Parathyroid adenoma (tissue), 2 donors: ENCODE results near the gene EIF1.

Experiments used
- H2AFZ ChIP-seq: fragments of 300-600 bp; sonication (generic); one replicate; pipeline ENCODE4 v1.7.0; 2017; ENCODE audit warnings: antibody characterized with exemption, mild to moderate bottlenecking
- H3K27ac ChIP-seq: fragments of 300-600 bp; sonication (generic); one replicate; pipeline ENCODE4 v1.7.0; 2017
- H3K27me3 ChIP-seq: fragments of 300-600 bp; sonication (generic); one replicate; pipeline ENCODE4 v1.7.0; 2017; ENCODE audit warnings: low read length; ENCODE audit not compliant: control insufficient read depth, insufficient read depth
- H3K36me3 ChIP-seq: fragments of 300-600 bp; sonication (generic); one replicate; pipeline ENCODE4 v1.7.0; 2017; ENCODE audit warnings: low read length; ENCODE audit not compliant: control insufficient read depth, insufficient read depth
- H3K4me1 ChIP-seq: fragments of 300-600 bp; sonication (generic); one replicate; pipeline ENCODE4 v1.7.0; 2017; ENCODE audit warnings: control low read depth
- H3K4me2 ChIP-seq: fragments of 300-600 bp; sonication (generic); one replicate; pipeline ENCODE4 v1.7.0; 2017; ENCODE audit warnings: low read length
- H3K4me3 ChIP-seq: fragments of 300-600 bp; sonication (generic); one replicate; pipeline ENCODE4 v1.7.0; 2017; ENCODE audit warnings: low read depth, low read length
- H3K79me2 ChIP-seq: fragments of 300-600 bp; sonication (generic); one replicate; pipeline ENCODE4 v1.7.0; 2017; ENCODE audit warnings: control low read depth
- H3K9ac ChIP-seq: fragments of 300-600 bp; sonication (generic); one replicate; pipeline ENCODE4 v1.7.0; 2017; ENCODE audit warnings: mild to moderate bottlenecking
- H3K9me3 ChIP-seq: fragments of 300-600 bp; sonication (generic); one replicate; pipeline ENCODE4 v1.7.0; 2017; ENCODE audit warnings: low read length; ENCODE audit not compliant: control insufficient read depth
- TF ChIP-seq, protein P1 (sequence below): fragments of 300-600 bp; sonication (generic); IDR thresholded peaks from one replicate; pipeline ENCODE4 v1.7.0; 2017; ENCODE audit warnings: antibody characterized with exemption, mild to moderate bottlenecking
- donor health status: primary hyperparathyroidism.

EIF1 gene

DNA sequence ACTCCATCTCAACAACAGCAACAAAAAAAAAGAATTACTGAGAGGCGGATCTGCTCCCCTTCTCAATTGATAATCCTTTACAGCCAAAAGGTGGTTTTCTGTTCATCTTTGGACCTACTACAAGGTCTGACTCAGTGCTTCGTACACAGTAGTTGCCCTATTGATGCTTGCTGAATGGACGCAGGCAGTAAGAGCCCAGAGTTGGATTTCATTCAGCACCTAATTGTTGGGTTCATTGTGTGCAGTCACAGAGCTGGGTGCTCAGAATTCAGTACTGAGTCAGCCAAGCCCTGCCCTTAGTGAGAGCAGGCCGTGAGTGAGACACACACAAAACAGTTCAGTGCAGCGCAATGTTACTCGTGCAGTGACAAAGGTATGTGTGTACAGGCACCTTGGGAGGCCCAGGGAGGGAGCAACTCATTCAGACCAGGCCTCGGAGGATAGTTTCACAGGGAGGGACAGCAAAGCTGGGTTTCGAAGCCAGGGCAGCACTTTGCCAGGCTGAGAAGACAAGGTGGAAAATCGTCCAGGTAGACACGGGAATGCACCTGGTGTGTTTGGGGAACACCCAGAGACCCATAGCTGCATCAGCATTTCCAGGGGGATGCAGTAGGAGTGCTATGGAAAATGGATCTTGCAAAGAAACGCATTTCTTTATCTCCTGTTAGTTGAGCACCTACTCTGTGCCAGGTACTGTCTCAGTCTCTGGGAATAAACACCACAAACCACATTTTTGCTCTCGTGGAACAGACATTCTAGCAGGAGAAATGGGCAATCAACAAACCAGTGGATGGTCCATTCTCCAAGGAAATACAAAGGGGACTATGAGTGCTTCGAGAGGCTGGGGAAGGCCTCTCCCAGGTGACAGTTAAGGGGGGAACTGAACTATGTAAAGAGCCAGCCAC lies 46.2 kb upstream of the EIF1 start:
- Histone ChIP-seq H3K27ac (no peak overlapping the region), H3K9ac (no peak overlapping the region), H3K79me2 (no peaks in the 10 kb centered on the region), H3K4me2 (no peak overlapping the region), H3K4me1 (no peaks in the 10 kb centered on the region), H3K27me3 (no peaks in the 10 kb centered on the region), H3K36me3 (no peaks in the 10 kb centered on the region), H3K4me3 (no peak overlapping the region), H2AFZ (no peak overlapping the region), H3K9me3 (no peaks in the 10 kb centered on the region)
- TF ChIP-seq, protein P1, sequence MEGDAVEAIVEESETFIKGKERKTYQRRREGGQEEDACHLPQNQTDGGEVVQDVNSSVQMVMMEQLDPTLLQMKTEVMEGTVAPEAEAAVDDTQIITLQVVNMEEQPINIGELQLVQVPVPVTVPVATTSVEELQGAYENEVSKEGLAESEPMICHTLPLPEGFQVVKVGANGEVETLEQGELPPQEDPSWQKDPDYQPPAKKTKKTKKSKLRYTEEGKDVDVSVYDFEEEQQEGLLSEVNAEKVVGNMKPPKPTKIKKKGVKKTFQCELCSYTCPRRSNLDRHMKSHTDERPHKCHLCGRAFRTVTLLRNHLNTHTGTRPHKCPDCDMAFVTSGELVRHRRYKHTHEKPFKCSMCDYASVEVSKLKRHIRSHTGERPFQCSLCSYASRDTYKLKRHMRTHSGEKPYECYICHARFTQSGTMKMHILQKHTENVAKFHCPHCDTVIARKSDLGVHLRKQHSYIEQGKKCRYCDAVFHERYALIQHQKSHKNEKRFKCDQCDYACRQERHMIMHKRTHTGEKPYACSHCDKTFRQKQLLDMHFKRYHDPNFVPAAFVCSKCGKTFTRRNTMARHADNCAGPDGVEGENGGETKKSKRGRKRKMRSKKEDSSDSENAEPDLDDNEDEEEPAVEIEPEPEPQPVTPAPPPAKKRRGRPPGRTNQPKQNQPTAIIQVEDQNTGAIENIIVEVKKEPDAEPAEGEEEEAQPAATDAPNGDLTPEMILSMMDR: no peak

DNA sequence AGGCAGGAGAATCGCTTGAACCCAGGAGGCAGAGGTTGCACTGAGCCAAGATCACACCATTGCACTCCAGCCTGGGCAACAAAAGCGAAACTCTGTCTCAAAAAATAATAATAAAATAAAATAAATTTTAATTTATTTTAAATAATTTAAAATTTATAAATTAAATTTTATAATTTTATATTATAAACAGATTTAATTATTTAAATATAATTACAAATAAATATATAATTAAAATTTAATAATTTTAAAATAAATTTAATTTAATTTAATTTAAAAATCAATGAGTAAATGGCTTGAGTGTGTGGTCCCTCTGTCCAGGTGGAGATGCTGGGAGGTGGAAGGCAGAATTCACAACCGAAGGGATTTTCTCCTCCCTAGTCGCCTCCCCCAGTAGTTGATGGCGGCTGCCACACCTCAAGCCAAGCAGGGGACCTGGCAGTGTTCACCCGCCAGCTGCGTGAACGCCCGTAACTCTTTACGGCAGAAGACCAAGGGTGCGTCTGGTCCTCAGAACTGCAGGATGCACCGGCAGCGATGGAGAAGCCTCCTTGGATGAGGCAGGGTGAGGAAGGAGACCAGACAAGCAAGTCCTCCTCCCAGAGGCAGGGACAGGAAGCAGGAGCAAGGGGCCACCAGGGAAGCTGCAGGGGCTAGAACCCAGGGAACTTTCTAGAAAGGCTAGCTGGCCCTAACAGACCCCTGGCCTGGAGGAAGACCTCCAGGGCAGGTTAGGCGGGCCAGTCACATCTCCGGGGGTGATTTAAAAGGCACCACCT lies 41.5 kb upstream of the EIF1 start:
- H3K4me1 ChIP-seq: peaks cover 17% of the 10 kb centered on the region
- H3K9ac ChIP-seq: no peak overlapping the region
- no peak overlapping the region for H3K4me3 ChIP-seq
- no peak overlapping the region for H3K27ac ChIP-seq
- H3K79me2 ChIP-seq: no peaks in the 10 kb centered on the region
- H2AFZ ChIP-seq: peak overlapping the region; percentile 97
- TF ChIP-seq, protein P1: no peak
- H3K4me2 ChIP-seq: no peak overlapping the region
- H3K9me3 ChIP-seq: no peaks in the 10 kb centered on the region
- no peaks in the 10 kb centered on the region for H3K27me3 ChIP-seq
- H3K36me3 ChIP-seq: no peaks in the 10 kb centered on the region

DNA sequence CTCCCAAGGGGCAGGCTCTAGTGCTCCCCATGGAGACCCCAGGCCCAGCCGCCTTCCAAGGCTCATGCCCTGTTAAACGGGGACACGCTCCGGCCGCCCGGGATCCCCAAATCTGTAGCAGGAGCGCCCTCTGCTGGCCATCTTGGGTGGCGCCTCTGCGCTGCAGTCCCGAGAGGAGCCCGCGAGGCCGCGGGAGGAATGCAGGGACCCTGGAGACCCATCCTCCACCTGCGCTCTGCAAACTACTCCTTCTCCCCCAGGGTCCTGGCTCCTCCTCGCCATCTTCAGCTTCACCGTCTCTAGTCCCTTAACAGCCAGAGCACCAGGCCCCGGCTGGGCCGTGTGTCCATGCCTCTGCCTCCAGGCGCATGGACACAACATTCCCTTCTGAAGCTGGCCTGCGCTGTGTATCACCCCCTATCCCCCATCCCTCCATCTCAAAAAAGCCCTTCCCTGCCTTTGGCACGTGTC lies 40.7 kb upstream of the EIF1 start:
- no peaks in the 10 kb centered on the region for H3K9me3 ChIP-seq
- H3K4me1 ChIP-seq: peaks cover 23% of the 10 kb centered on the region
- H3K27me3 ChIP-seq: no peaks in the 10 kb centered on the region
- H3K27ac ChIP-seq: peak overlapping the region; percentile 22
- no peaks in the 10 kb centered on the region for H3K36me3 ChIP-seq
- no peaks in the 10 kb centered on the region for H3K79me2 ChIP-seq
- peak overlapping the region; percentile 23 for H3K4me3 ChIP-seq
- H2AFZ ChIP-seq: peak overlapping the region; percentile 97
- H3K4me2 ChIP-seq: peak overlapping the region; percentile 71
- no peak overlapping the region for H3K9ac ChIP-seq
- TF ChIP-seq, protein P1: peak; percentile 99

DNA sequence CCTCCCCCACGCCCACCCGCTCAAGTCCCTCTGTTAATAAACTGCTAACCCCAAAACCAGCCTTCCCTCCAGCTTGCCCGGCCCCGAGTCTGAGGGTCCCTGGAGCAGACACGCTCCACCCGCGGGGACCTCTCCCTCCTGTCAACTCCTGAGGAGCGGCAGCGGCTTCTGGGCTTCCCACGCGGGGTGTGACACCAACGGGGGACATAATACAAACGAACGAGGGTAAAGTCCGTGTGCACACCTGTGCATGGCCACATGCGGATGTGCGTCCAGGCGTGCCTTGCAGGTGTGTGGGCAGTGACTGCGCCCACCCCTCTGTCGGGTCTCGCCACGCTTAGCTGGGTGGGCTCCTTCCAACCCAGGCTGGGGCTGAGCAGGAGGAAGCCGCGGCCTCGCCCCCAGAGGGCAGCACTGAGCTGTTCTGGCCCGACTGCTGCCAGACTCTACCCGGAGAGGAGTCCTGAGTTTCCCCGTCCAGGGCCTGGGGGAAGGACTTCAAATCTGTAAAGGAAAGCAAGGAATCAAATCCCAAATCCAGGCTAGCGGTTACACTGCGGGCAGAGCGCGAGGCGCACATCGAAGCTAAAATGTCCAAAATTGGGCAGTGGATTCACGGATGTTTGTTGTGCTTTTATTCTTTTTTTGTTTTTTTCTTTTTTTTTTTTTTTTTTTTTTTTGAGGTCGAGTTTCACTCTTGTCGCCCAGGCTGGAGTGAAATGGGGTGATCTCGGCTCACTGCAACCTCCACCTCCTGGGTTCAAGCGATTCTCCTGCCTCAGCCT lies 40.1 kb upstream of the EIF1 start:
- no peak overlapping the region for H3K9ac ChIP-seq
- no peaks in the 10 kb centered on the region for H3K9me3 ChIP-seq
- H3K79me2 ChIP-seq: no peaks in the 10 kb centered on the region
- H3K27me3 ChIP-seq: no peaks in the 10 kb centered on the region
- no peaks in the 10 kb centered on the region for H3K36me3 ChIP-seq
- H3K4me3 ChIP-seq: peak overlapping the region; percentile 23
- peak overlapping the region; percentile 22 for H3K27ac ChIP-seq
- peaks cover 30% of the 10 kb centered on the region for H3K4me1 ChIP-seq
- peak overlapping the region; percentile 71 for H3K4me2 ChIP-seq
- peak overlapping the region; percentile 97 for H2AFZ ChIP-seq
- TF ChIP-seq, protein P1: peak; percentile 99
